HUES64 (cell line): ENCODE data around the gene TRIM72.
"Not testable (repeated sequence)": the region's sequence is repeated elsewhere in the genome, so short reads cannot be mapped to it uniquely, and the experiment has no call there.

ENCODE experiments used
- H3K27ac ChIP-seq: 2 replicates; pipeline ENCODE4 v1.7.0; 2013; ENCODE audit warnings: low read depth, low read length, inconsistent platforms
- H3K27me3 ChIP-seq: 2 replicates; pipeline ENCODE4 v1.6.1; 2013; ENCODE audit warnings: mild to moderate bottlenecking, low read length; ENCODE audit not compliant: insufficient read depth
- H3K36me3 ChIP-seq: 2 replicates; pipeline ENCODE4 v1.6.1; 2013; ENCODE audit warnings: mild to moderate bottlenecking, low read length; ENCODE audit not compliant: insufficient read depth
- H3K4me1 ChIP-seq: 2 replicates; pipeline ENCODE4 v1.6.1; 2013; ENCODE audit warnings: mild to moderate bottlenecking, low read length, moderate library complexity; ENCODE audit not compliant: insufficient read depth
- H3K4me3 ChIP-seq: 2 replicates; pipeline ENCODE4 v1.5.1; 2013; ENCODE audit warnings: mild to moderate bottlenecking, low read length, moderate library complexity
- H3K9ac ChIP-seq: 2 replicates; pipeline ENCODE4 v1.6.1; 2013; ENCODE audit warnings: mild to moderate bottlenecking, low read depth, low read length
- H3K9me3 ChIP-seq: 2 replicates; pipeline ENCODE4 v1.6.1; 2013; ENCODE audit warnings: low read depth, low read length; ENCODE audit not compliant: insufficient read depth
- WGBS: fragments of 150-250, 120-280 bp; methylation state at CpG from one replicate; pipeline ENCODE4 v1.1.7; 2013; ENCODE audit warnings: missing lambda C conversion rate; 5-methylcytosine and 5-hydroxymethylcytosine counted together

Gene TRIM72

DNA sequence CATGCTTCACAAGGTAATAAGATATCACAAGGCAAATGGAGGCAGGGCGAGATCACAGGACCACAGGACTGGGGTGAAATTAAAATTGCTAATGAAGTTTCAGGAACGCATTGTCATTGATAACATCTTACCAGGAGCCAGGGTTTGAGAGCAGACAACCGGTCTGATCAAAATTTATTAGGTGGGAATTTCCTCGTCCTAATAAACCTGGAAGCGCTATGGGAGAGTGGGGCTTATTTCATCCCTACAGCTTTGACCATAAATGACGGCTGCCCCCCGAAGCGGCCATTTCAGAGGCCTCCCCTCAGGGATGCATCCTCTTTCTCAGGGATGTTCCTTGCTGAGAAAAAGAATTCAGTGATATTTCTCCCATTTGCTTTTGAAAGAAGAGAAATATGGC, 31.7 kb downstream of the TRIM72 start:
- H3K27me3 ChIP-seq, H3K9me3 ChIP-seq, H3K9ac ChIP-seq, H3K36me3 ChIP-seq, H3K4me1 ChIP-seq: not testable (repeated sequence)
- peak overlapping the region; percentile 87; the same call in 1 of the 2 replicates for H3K27ac ChIP-seq
- 0 out of 2 replicates have a peak overlapping the region, but pooled peaks have one; percentile 26 for H3K4me3 ChIP-seq
- 4% methylated on average over 8 of the region's 8 CpGs for WGBS

DNA sequence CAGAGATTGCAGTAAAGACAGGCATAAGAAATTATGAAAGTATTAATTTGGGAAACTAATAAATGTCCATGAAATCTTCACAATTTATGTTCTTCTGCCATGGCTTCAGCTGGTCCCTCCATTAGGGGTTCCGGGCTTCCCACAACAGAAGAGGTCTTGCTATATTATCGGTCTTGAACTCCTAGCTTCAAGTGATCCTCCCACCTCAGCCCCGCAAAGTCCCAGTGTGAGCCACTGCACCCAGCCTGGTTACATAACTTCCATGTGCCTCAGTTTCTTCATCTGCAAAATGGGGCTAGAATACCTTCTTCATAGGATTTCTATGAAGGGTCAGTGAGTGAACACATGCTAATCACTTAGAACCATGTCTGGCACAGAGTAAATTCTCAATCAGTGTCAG, 32.4 kb downstream of the TRIM72 start:
- Histone ChIP-seq H3K9me3 (no peaks in the 10 kb centered on the region), H3K27ac (peak overlapping the region; percentile 32; the same call in 1 of the 2 replicates), H3K4me1 (peaks cover 6% of the 10 kb centered on the region; the same call in 1 of the 2 replicates), H3K27me3 (no peaks in the 10 kb centered on the region), H3K9ac (no peak overlapping the region), H3K36me3 (no peaks in the 10 kb centered on the region), H3K4me3 (no peak overlapping the region)
- 82% methylated on average over 3 of the region's 3 CpGs for WGBS

DNA sequence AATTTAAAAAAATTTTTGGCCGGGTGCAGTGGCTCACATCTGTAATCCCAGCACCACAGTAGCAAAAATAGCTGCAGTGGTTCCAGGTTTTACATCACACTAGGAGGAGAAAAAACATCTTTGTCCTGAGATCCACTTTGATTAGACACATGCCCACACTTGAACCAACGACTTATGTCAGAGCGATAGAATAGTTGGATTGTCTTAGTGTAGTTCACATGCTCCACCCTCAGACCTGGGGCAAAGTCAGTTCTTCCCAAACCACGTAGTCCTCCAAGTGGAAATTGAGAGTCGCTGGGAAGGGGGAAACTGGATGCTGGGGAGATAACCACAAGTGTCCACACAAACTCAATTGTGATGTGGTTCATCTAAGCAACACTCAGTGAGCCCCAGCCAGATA, 34.4 kb downstream of the TRIM72 start:
- no peak overlapping the region for H3K9ac ChIP-seq
- peaks cover 6% of the 10 kb centered on the region; the same call in 1 of the 2 replicates for H3K4me1 ChIP-seq
- no peak overlapping the region for H3K4me3 ChIP-seq
- H3K27ac ChIP-seq, result no peak overlapping the region
- no peaks in the 10 kb centered on the region for H3K9me3 ChIP-seq
- H3K27me3 ChIP-seq, result no peaks in the 10 kb centered on the region
- WGBS, result 90% methylated on average over 5 of the region's 5 CpGs
- no peaks in the 10 kb centered on the region for H3K36me3 ChIP-seq

DNA sequence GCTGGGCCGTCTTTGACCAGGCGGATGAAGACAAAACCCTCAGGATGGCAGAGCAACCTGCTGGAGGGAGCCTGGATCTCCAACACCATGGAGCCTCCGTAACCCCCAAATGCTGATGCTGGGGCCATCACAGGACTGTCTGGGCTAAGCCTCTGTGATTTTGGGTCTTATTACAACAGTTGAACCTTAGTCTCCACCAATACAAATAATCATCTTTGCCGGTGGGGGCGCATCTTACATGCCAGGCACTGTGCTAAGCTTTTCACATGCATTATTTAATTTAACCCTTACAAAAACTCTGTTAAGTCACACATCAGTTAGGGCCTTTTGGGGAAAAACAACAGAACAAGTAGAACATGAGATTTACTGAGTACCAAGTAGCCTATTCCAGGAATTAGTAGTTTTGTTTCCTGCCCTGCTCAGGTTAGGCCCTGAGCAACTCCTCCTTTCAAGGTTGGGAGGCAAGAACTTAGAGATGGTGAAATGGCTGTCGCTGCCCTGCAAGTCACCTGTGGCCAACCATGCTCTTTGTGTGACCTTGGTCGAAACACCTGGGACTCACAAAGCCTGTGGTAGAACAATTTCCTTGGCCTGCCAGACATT, 37.0 kb downstream of the TRIM72 start:
- Histone ChIP-seq H3K9ac (no peak overlapping the region), H3K27me3 (no peaks in the 10 kb centered on the region), H3K27ac (no peak overlapping the region), H3K4me1 (no peaks in the 10 kb centered on the region), H3K9me3 (no peaks in the 10 kb centered on the region), H3K4me3 (no peak overlapping the region), H3K36me3 (no peaks in the 10 kb centered on the region)
- WGBS, result 95% methylated on average over 7 of the region's 7 CpGs

DNA sequence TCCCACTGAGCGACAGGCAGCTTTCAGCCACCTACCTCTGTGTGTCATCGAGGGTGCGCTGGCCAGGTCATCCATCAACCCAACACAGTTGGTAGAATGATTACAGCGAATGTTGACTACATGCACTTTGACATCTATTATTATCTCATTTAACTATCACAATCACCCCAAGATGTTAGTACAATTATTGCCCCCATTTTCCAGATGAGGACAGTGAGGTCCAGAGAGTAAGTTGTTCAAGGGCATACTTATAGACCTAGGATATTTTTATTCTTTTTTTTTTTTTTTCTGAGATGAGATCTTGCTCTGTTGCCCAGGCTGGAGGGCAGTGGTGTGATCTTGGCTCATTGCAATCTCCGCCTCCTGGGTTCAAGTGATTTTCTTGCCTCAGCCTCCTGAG, 37.5 kb downstream of the TRIM72 start:
- no peak overlapping the region for H3K9ac ChIP-seq
- H3K27me3 ChIP-seq, result no peaks in the 10 kb centered on the region
- no peaks in the 10 kb centered on the region for H3K4me1 ChIP-seq
- H3K36me3 ChIP-seq, result no peaks in the 10 kb centered on the region
- H3K9me3 ChIP-seq, result no peaks in the 10 kb centered on the region
- no peak overlapping the region for H3K4me3 ChIP-seq
- 95% methylated on average over 5 of the region's 5 CpGs for WGBS
- no peak overlapping the region for H3K27ac ChIP-seq

DNA sequence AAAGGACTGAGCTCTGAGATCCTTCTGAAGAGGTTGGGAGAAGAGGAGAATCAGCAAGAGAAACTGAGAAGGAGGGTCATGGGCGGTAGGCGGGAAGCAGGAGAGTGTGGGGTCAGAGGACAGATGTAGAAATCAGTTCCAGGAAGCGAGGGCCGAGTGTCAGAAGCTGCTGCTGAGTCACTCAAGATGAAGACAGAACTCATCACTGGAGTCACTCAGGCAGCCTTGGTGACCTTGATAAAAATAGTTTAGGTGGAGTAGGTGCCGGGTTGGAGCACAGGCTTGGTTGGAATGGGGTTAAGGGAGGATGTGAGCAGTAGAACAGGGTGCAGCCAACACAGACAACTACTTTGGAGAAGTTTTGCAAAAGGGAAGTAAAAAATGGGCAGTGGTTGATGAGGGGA, 39.7 kb downstream of the TRIM72 start:
- no peaks in the 10 kb centered on the region for H3K4me1 ChIP-seq
- H3K9me3 ChIP-seq, result no peaks in the 10 kb centered on the region
- WGBS, result 85% methylated on average over 5 of the region's 5 CpGs
- H3K4me3 ChIP-seq, result no peak overlapping the region
- H3K9ac ChIP-seq, result no peak overlapping the region
- no peak overlapping the region for H3K27ac ChIP-seq
- no peaks in the 10 kb centered on the region for H3K36me3 ChIP-seq
- no peaks in the 10 kb centered on the region for H3K27me3 ChIP-seq

DNA sequence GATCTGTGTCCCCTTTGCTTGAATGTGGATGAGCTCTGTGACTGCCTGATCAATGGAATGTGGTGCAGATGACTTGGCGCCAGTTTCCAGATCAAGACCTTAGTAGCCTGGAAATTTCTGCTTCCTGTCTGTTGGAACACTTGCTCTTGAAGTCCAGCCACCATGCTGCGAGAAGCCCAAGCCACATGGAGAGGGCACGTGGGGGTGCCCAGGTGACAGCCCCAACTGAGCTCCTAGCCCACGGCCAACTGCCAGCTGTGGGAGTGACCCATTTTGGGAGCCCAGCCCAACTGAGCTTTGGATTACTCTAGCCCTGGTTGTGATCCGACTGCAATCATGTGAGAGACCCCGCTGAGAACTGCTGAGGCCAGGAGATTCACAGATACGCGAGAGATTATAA, 42.5 kb downstream of the TRIM72 start:
- 89% methylated on average over 8 of the region's 8 CpGs for WGBS
- Histone ChIP-seq H3K4me3 (no peak overlapping the region), H3K9me3 (no peaks in the 10 kb centered on the region), H3K9ac (no peak overlapping the region), H3K27me3 (no peaks in the 10 kb centered on the region), H3K4me1 (no peaks in the 10 kb centered on the region), H3K27ac (no peak overlapping the region), H3K36me3 (no peaks in the 10 kb centered on the region)

DNA sequence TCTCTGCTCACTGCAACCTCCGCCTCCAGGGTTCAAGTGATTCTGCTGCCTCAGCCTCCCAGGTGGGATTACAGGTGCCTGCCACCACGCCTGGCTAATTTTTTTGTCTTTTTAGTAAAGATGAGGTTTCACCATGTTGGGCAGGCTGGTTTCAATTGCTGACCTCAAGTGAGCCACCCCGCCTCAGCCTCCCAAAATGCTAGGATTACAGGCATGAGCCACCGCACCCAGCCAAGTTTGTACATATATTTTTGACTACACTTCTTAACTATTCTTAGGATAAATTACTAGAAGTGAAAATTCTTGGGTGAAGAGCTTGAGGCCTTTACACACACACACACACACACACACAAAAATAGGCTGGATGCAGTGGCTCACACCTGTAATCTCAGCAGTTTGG, 44.4 kb downstream of the TRIM72 start:
- Histone ChIP-seq H3K9ac (no peak overlapping the region), H3K36me3 (no peaks in the 10 kb centered on the region), H3K4me1 (no peaks in the 10 kb centered on the region), H3K27me3 (no peaks in the 10 kb centered on the region), H3K9me3 (no peaks in the 10 kb centered on the region), H3K4me3 (no peak overlapping the region), H3K27ac (no peak overlapping the region)
- WGBS, result 90% methylated on average over 3 of the region's 4 CpGs

DNA sequence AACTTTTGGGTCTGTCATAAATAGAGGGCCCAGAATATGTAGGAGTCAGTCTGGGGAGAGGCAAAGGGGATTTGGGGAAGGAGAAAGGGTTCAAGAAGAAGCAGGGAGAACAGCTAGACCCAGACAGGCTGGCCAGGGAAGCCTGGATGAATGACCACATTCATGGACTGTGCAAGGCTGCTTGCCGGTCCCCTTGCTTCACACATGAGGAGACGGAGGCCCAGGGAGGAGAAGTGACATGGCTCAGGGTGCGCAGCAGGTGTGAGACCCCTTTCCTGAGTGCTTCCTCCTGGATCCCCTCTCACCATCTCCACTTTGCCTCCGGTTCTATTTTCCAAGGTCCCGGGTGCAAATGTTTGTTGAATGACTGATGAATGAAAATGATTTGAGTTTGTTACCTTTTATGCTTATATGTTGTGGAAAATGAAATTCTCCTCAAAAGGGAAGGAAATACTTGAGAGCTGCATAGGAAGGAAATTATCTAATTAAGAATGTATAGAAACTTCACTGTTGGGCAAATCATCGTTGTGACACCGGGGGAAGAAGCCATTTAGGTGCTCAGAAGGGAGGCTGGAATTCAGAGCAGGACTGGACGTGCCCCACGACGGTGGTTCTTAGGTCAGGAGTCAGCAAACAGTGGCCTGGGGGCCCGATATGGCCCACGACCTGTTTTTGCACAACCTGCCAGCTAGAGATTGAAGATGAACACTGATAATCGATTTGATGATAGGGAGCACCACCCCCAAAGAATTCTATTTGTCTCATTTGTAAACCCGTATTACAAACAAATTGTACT, 46.4 kb downstream of the TRIM72 start:
- Histone ChIP-seq H3K9me3 (no peaks in the 10 kb centered on the region), H3K4me3 (no peak overlapping the region), H3K36me3 (no peaks in the 10 kb centered on the region), H3K4me1 (no peaks in the 10 kb centered on the region), H3K27me3 (no peaks in the 10 kb centered on the region), H3K27ac (no peak overlapping the region), H3K9ac (no peak overlapping the region)
- 92% methylated on average over 13 of the region's 14 CpGs for WGBS

DNA sequence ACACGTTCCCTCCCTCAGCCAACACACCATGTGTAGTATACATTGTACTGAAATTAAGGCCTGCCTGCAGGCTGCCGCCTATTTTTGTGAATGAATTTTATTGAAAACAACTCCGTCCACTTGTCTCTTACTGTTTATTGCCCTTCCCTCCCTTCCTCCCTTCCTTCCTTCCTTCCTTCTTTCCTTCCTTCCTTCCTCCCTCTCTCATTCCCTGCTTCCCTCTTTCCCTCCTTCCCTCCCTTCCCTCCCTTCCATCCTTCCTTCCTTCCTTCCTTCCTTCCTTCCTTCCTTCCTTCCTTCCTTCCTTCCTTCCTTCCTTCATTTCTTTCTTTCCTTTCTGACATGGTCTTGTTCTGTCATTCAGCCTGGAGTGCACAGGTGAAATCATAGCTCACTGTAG, 48.2 kb downstream of the TRIM72 start:
- no peaks in the 10 kb centered on the region for H3K27me3 ChIP-seq
- no peak overlapping the region for H3K9ac ChIP-seq
- 84% methylated on average over 3 of the region's 3 CpGs for WGBS
- H3K36me3 ChIP-seq, result no peaks in the 10 kb centered on the region
- no peak overlapping the region for H3K4me3 ChIP-seq
- no peaks in the 10 kb centered on the region for H3K9me3 ChIP-seq
- H3K27ac ChIP-seq, result no peak overlapping the region
- H3K4me1 ChIP-seq, result no peaks in the 10 kb centered on the region

DNA sequence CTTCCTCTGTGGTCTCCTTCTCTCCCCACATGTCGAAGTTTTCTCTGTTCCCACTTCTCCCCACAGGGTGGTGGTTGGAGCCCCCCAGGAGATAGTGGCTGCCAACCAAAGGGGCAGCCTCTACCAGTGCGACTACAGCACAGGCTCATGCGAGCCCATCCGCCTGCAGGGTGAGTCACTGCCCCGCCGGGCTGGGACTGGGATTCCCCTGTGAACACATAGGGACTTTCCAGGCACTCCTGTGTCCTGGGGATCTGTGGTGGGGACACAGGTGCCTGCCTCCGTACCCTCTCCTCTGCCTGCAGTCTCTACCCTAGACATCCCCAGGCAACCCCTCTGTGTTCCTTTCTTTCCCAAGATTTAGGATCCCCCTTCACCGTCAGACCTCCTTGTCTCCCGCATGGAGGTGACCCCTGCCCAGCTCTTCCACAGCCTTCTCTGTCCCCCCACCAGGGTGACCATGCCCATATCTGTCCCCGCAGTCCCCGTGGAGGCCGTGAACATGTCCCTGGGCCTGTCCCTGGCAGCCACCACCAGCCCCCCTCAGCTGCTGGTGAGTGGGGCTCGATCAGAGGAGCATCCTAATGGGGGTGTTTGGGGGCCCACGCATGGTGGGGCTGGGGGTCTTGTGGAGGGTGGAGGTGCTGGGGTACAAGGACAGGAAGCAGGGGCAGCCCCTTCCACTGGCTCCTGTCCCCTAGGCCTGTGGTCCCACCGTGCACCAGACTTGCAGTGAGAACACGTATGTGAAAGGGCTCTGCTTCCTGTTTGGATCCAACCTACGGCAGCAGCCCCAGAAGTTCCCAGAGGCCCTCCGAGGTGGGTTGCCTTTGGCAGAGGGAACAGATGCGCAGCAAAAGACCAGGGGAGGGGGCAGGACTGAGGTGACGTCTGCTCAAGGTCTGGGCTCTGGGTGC, 51.7 kb downstream of the TRIM72 start:
- Histone ChIP-seq H3K4me1 (peaks cover 10% of the 10 kb centered on the region; the same call in 1 of the 2 replicates), H3K4me3 (no peak overlapping the region), H3K9me3 (no peaks in the 10 kb centered on the region), H3K27me3 (no peaks in the 10 kb centered on the region), H3K36me3 (no peaks in the 10 kb centered on the region), H3K9ac (no peak overlapping the region), H3K27ac (no peak overlapping the region; the same call in 1 of the 2 replicates)
- 73% methylated on average over 20 of the region's 20 CpGs for WGBS
